PC-3 (cell line): ENCODE results near the gene PBRM1. TPM values are rescaled to one million over a fixed set of nuclear protein-coding genes. Genes with fewer than 3 reads are reported as not detected.

Experiments
- ATAC-seq: fragments of 200-7000 bp; cut with Tn5 transposase; 2 replicates; pipeline ENCODE4 v1.9.1; 2020; ENCODE audit warnings: mild to moderate bottlenecking, moderate library complexity
- BruUV-seq: library from RNA; stranded (reverse); fragments of 400-500 nt; replicated peaks from 2 replicates; lab custom pipeline; 2021; lab: Mats Ljungman, UMichigan
- CTCF ChIA-PET: fragments of 300-600 bp; sonication (Branson Sonifier 250); formaldehyde crosslinking; loops from one replicate; lab custom pipeline; 2022; ENCODE audit warnings: antibody characterized with exemption; lab: Charles Lee
- POLR2A ChIA-PET: fragments of 300-600 bp; sonication (Branson Sonifier 250); formaldehyde crosslinking; loops from one replicate; lab custom pipeline; 2022; ENCODE audit warnings: antibody characterized with exemption; ENCODE audit not compliant: unreplicated experiment; lab: Charles Lee
- DNase-seq: peaks from one replicate; pipeline ENCODE4 v3.0.0-alpha.2; 2015
- H2AFZ ChIP-seq: fragments of 300-600 bp; sonication (generic); 2 replicates; pipeline ENCODE4 v1.6.0; 2016; ENCODE audit warnings: antibody characterized with exemption, low read length
- H3F3A ChIP-seq: fragments of 300-600 bp; sonication (generic); one replicate; pipeline ENCODE4 v1.6.0; 2017; ENCODE audit warnings: antibody characterized with exemption, low read length, control low read depth, mild to moderate bottlenecking; ENCODE audit not compliant: unreplicated experiment
- H3K27ac ChIP-seq: fragments of 300-600 bp; sonication (generic); 2 replicates; pipeline ENCODE4 v1.5.1; 2016; ENCODE audit warnings: mild to moderate bottlenecking, low read length
- H3K27me3 ChIP-seq: fragments of 300-600 bp; sonication (generic); 2 replicates; pipeline ENCODE4 v1.6.1; 2016; ENCODE audit warnings: low read length, mixed read lengths
- H3K36me3 ChIP-seq: fragments of 300-600 bp; sonication (generic); 2 replicates; pipeline ENCODE4 v1.6.1; 2016; ENCODE audit warnings: low read depth, mixed run types, low read length, mixed read lengths
- H3K4me1 ChIP-seq: fragments of 300-600 bp; sonication (generic); 2 replicates; pipeline ENCODE4 v1.5.1; 2016; ENCODE audit warnings: low read length; ENCODE audit not compliant: insufficient read depth
- H3K4me2 ChIP-seq: fragments of 300-600 bp; sonication (generic); 2 replicates; pipeline ENCODE4 v1.6.0; 2016; ENCODE audit warnings: low read length
- H3K4me3 ChIP-seq: fragments of 300-600 bp; sonication (generic); 2 replicates; pipeline ENCODE4 v1.5.1; 2016; ENCODE audit warnings: mild to moderate bottlenecking, low read length, mixed read lengths
- H3K79me2 ChIP-seq: fragments of 300-600 bp; sonication (generic); 2 replicates; pipeline ENCODE4 v1.6.1; 2017; ENCODE audit warnings: low read length, mixed read lengths
- H3K9ac ChIP-seq: fragments of 300-600 bp; sonication (generic); 2 replicates; pipeline ENCODE4 v1.6.0; 2016; ENCODE audit warnings: mild to moderate bottlenecking, low read length
- H3K9me2 ChIP-seq: fragments of 300-600 bp; sonication (generic); replicated peaks from 2 replicates; pipeline ENCODE4 v1.6.1; 2016; ENCODE audit warnings: mixed run types, low read length, mixed read lengths
- H3K9me3 ChIP-seq: fragments of 300-600 bp; sonication (generic); 2 replicates; pipeline ENCODE4 v1.6.1; 2016; ENCODE audit warnings: low read length, mixed read lengths
- H4K20me1 ChIP-seq: fragments of 300-600 bp; sonication (generic); 2 replicates; pipeline ENCODE4 v1.6.1; 2016; ENCODE audit warnings: low read length, mixed read lengths
- EZH2 ChIP-seq: fragments of 300-600 bp; sonication (generic); IDR thresholded peaks from one replicate; pipeline ENCODE4 v1.6.1; 2017; ENCODE audit warnings: antibody characterized with exemption, mild to moderate bottlenecking, low read length; ENCODE audit not compliant: unreplicated experiment
- EZH2phosphoT487 ChIP-seq: fragments of 300-600 bp; sonication (generic); IDR thresholded peaks from 2 replicates; pipeline ENCODE4 v1.6.1; 2018; ENCODE audit warnings: mild to moderate bottlenecking, antibody characterized with exemption, low read length, borderline replicate concordance
- intact Hi-C: fragments of 100-400 bp; cut with micrococcal nuclease; formaldehyde crosslinking; loops from 2 replicates; pipeline ENCODE4 v1.9.0; 2023
- total RNA-seq: library from RNA; depleted of rRNA; stranded (reverse); fragments of >200 nt; gene quantifications from 2 replicates; pipeline ENCODE4 v1.2.3, GENCODE V29; 2014
- TF ChIP-seq, protein P1 (sequence below): fragments of 300-600 bp; sonication (generic); conservative IDR thresholded peaks from 2 replicates; pipeline ENCODE4 v1.5.1; 2017; ENCODE audit warnings: antibody characterized with exemption, low read depth, mild to moderate bottlenecking, low read length

PBRM1 gene
- total RNA-seq, 1 experiment from 2014 or later: 59.7 TPM

DNA sequence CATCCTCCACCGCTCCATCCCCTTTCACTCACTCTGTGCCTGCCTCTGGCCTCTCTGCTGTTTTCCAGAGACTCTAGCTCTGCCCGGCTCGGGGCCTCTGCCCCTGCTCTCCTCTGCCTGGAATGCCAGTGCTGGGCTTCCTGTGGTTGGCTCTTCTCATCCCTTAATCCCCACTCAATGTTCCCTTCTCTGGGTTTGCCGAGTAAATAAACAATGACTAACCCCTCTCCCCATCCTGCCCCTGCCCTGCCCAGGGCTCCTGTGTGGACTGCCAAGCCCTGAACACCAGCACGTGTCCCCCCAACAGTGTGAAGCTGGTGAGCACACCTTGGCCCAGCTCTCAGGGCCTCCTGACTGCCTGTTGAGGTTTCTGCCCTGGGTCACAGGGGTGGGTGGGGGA, 178.4 kb downstream of the PBRM1 start:
- no TSS peak for BruUV-seq
- Histone ChIP-seq H3F3A (no peaks in the 10 kb centered on the region), H2AFZ (no peak overlapping the region), H3K36me3 (no peaks in the 10 kb centered on the region), H3K4me2 (no peak overlapping the region), H3K9ac (no peak overlapping the region), H3K27me3 (no peaks in the 10 kb centered on the region), H3K4me1 (peaks cover 13% of the 10 kb centered on the region; the same call in 1 of the 2 replicates), H4K20me1 (no peaks in the 10 kb centered on the region), H3K4me3 (no peak overlapping the region), H3K9me2 (no peaks in the 10 kb centered on the region), H3K9me3 (no peaks in the 10 kb centered on the region), H3K79me2 (no peaks in the 10 kb centered on the region), H3K27ac (no peak overlapping the region)
- ATAC-seq: peak; percentile 93
- CTCF ChIA-PET: no interaction called here
- intact Hi-C loops: no loop called here
- DNase-seq: peak; percentile 81
- no peak for TF ChIP-seq EZH2phosphoT487
- no peak for TF ChIP-seq EZH2
- TF ChIP-seq, protein P1, sequence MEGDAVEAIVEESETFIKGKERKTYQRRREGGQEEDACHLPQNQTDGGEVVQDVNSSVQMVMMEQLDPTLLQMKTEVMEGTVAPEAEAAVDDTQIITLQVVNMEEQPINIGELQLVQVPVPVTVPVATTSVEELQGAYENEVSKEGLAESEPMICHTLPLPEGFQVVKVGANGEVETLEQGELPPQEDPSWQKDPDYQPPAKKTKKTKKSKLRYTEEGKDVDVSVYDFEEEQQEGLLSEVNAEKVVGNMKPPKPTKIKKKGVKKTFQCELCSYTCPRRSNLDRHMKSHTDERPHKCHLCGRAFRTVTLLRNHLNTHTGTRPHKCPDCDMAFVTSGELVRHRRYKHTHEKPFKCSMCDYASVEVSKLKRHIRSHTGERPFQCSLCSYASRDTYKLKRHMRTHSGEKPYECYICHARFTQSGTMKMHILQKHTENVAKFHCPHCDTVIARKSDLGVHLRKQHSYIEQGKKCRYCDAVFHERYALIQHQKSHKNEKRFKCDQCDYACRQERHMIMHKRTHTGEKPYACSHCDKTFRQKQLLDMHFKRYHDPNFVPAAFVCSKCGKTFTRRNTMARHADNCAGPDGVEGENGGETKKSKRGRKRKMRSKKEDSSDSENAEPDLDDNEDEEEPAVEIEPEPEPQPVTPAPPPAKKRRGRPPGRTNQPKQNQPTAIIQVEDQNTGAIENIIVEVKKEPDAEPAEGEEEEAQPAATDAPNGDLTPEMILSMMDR: no peak
- POLR2A ChIA-PET: no interaction called here

DNA sequence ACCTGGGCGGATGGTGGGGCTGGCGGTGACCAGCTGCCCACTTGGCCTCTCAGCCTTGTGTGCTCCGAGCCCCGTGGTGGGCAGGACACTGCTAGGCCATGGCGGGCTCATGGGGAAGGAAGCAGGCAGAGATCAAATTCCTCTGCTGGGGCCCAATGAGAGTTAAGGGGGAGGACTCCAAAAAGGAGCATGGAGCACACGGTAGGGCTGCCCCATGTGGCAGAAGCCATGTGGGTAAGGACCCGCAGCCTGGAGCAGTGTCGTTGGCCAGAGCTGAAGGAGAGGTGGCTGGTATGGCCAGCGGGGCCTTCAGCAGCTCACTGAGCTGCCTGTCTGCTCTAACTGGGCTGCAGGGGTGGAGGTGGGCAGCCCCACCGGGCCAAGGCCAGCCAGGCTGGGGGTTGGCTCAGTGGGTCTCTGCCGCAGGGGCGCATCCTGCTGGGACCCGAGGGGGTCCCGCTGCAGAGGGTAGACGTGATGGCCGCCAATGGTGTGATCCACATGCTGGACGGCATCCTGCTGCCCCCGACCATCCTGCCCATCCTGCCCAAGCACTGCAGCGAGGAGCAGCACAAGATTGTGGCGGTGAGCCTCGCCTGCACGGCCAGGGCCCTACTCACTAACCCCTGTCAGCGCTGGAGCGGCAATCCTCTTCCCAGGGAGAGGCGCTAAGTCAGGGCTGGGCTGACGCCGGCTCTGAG, 179.3 kb downstream of the PBRM1 start:
- CTCF ChIA-PET: no interaction called here
- no peaks in the 10 kb centered on the region for H3K9me3 ChIP-seq

DNA sequence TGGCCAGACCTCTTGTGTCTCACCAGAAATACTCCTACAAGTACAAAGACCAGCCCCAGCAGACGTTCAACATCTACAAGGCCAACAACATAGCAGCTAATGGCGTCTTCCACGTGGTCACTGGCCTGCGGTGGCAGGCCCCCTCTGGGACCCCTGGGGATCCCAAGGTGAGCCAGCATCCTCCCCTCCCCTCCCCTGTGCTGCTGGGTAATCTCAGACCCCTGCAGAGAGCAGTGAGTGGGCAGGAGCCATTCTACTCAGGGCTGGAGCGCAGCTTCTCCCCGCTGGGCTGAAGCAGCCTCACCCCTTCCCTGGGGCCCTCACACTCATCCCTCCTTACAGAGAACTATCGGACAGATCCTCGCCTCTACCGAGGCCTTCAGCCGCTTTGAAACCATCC, 180.7 kb downstream of the PBRM1 start:
- Histone ChIP-seq H3K9ac (no peak overlapping the region), H3K9me3 (no peaks in the 10 kb centered on the region), H3K79me2 (no peaks in the 10 kb centered on the region), H4K20me1 (no peaks in the 10 kb centered on the region), H3K9me2 (no peaks in the 10 kb centered on the region), H3K4me2 (no peak overlapping the region), H3K27ac (no peak overlapping the region), H3K4me3 (no peak overlapping the region), H3K27me3 (no peaks in the 10 kb centered on the region), H3K36me3 (no peaks in the 10 kb centered on the region), H3K4me1 (peaks cover 13% of the 10 kb centered on the region; the same call in 1 of the 2 replicates), H3F3A (no peaks in the 10 kb centered on the region), H2AFZ (no peak overlapping the region)
- POLR2A ChIA-PET: no interaction called here
- TF ChIP-seq, protein P1: no peak
- no peak for TF ChIP-seq EZH2
- no peak for TF ChIP-seq EZH2phosphoT487
- no TSS peak for BruUV-seq
- intact Hi-C loops: no loop called here
- no peak for DNase-seq
- no peak for ATAC-seq
- CTCF ChIA-PET: no interaction called here

More for the DNA sequence above, 179.3 kb downstream of the PBRM1 start:
- Histone ChIP-seq H3K36me3 (no peaks in the 10 kb centered on the region), H3K79me2 (no peaks in the 10 kb centered on the region), H3K4me2 (no peak overlapping the region), H3K27ac (no peak overlapping the region), H3K4me3 (no peak overlapping the region), H3F3A (no peaks in the 10 kb centered on the region), H3K9ac (no peak overlapping the region), H4K20me1 (no peaks in the 10 kb centered on the region), H3K9me2 (no peaks in the 10 kb centered on the region), H3K27me3 (no peaks in the 10 kb centered on the region), H3K4me1 (peaks cover 13% of the 10 kb centered on the region; the same call in 1 of the 2 replicates), H2AFZ (no peak overlapping the region)
- DNase-seq (no peak), ATAC-seq (no peak)
- no TSS peak for BruUV-seq
- intact Hi-C loops: no loop called here
- POLR2A ChIA-PET: interaction anchor here (0.6 kb wide), 1 partner anchor 20 kb away, joined by 3 read pairs; no protein-coding TSS in a partner anchor
- no peak for TF ChIP-seq EZH2phosphoT487
- no peak for TF ChIP-seq EZH2
